GM06990 (cell line): ENCODE results near the gene ITIH1.
"Not testable (repeated sequence)": the region's sequence is repeated elsewhere in the genome, so short reads cannot be mapped to it uniquely, and the experiment has no call there.

Source experiments
- DNase-seq: peaks from one replicate; pipeline ENCODE4 v3.0.0-alpha.2; 2011; ENCODE audit not compliant: insufficient read length; ENCODE audit errors: extremely low read depth
- H3K27me3 ChIP-seq: replicated peaks from 2 replicates; pipeline ENCODE4 v1.6.0; 2011; ENCODE audit warnings: low read length; ENCODE audit not compliant: control insufficient read depth, insufficient read depth
- H3K36me3 ChIP-seq: 2 replicates; pipeline ENCODE4 v1.5.1; 2011; ENCODE audit warnings: low read length; ENCODE audit not compliant: control insufficient read depth, insufficient read depth
- H3K4me3 ChIP-seq: replicated peaks from 2 replicates; pipeline ENCODE4 v1.5.1; 2011; ENCODE audit warnings: low read depth, mild to moderate bottlenecking, control low read depth, low read length
- TF ChIP-seq, protein P1 (sequence below): IDR thresholded peaks from 2 replicates; pipeline ENCODE4 v1.5.1; 2011; ENCODE audit warnings: low read length, control low read depth, mild to moderate bottlenecking, inconsistent platforms; ENCODE audit not compliant: insufficient read depth, poor library complexity, severe bottlenecking

Gene ITIH1

GRCh38 chr3:52773361-52774065 lies 3.9 kb upstream of the ITIH1 start:
- Histone ChIP-seq H3K4me3 (no peak overlapping the region), H3K36me3 (no peaks in the 10 kb centered on the region), H3K27me3 (no peaks in the 10 kb centered on the region)
- DNase-seq: no peak
- TF ChIP-seq, protein P1, sequence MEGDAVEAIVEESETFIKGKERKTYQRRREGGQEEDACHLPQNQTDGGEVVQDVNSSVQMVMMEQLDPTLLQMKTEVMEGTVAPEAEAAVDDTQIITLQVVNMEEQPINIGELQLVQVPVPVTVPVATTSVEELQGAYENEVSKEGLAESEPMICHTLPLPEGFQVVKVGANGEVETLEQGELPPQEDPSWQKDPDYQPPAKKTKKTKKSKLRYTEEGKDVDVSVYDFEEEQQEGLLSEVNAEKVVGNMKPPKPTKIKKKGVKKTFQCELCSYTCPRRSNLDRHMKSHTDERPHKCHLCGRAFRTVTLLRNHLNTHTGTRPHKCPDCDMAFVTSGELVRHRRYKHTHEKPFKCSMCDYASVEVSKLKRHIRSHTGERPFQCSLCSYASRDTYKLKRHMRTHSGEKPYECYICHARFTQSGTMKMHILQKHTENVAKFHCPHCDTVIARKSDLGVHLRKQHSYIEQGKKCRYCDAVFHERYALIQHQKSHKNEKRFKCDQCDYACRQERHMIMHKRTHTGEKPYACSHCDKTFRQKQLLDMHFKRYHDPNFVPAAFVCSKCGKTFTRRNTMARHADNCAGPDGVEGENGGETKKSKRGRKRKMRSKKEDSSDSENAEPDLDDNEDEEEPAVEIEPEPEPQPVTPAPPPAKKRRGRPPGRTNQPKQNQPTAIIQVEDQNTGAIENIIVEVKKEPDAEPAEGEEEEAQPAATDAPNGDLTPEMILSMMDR: no peak

DNA sequence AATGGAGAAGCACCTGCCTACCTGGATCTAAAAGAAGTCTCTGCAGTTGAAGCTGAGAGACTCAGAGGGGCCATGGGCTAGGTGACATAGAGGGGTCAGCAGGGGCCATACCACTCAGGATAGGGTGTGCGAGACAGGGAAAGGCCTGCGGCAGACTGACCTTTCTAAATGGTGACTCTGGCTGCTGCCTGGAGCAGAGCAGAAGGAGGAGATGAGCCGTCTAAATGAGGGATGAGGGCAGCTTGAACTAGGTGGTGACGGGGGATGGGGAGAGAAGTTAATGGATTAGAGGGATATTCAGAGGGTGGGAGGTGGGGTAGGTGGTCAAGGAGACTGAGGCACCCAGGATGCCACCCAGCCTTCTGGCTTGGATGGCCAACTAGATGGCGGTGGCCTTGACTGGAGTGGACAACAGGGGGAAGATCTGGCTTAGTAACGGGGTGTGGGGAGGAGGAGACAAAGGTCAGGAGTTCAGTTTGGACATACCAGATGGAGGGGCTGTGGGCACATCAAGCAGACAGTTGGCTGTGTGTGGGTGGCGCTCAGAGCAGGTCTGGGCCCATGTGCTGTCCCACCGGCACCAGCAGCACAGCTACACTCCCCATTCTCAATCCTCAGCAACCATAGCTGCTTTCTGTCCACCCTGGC lies 3.2 kb upstream of the ITIH1 start:
- TF ChIP-seq, protein P1: no peak
- no peaks in the 10 kb centered on the region for H3K27me3 ChIP-seq
- no peak for DNase-seq
- no peak overlapping the region for H3K4me3 ChIP-seq
- H3K36me3 ChIP-seq: no peaks in the 10 kb centered on the region

DNA sequence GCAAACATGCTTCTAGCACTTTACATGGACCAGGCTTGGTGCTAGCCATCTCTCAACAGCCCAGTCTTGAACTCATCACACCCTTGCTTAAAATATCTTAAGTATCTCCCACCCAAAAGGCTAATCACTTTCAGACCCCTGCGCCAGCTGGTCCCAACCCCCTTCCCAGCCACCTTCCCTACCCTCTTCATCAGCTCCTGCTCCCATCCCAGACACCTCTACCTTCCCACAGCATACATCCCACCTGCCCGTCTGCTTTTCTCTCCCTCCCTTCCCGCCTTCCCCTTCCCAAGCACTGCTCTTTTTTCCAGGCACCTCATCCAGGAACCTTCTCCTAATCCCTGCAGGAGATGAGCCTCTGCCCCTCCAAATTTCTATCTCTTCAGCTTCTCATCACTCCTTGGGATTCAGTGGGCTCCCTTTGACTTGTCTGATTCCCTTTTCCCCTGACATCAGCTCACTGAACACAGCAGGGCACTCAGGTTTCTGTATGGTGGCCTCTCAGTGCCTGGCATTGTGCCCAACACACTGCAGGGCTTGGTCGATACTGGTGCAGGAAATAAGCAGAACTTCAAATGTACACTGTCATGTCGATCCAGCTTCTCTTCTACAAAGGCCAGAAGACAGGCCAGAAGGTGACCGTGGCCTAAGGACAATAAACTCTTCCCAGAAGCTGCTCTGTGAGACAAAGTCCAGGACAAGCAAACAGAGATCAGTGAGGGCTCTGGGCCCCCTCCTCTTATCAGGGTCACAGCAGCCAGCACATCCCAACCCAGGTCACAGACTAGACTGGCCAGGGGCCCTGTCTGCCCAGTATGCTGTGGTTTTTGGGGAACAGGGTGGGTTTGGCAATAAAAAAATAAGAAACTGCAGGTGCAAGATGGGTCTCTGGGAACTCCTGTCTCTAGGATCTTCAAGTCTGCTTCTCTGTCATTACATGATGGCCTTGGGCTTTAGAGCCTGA lies 2.2 kb upstream of the ITIH1 start:
- no peak for DNase-seq
- Histone ChIP-seq H3K36me3 (no peaks in the 10 kb centered on the region), H3K27me3 (no peaks in the 10 kb centered on the region), H3K4me3 (no peak overlapping the region)
- TF ChIP-seq, protein P1: no peak

DNA sequence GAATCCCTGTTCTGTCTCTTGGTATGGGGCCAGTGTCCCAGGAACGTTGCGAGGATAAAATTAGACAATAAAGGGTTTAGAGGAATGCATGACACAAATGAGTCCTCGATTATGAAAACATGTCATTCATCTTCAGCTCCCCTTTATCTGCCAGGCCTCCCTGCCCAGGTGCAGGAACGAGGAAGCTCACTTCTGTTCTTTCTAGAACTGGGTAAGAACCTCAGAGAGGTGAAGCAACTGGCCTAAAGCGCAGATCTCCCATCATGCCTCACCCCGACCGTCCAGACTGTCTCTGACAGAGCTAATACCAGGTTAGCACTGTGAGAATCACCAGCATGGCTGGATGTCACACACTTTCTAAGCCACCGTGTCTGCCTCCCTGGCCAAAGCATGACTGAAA lies 1.5 kb upstream of the ITIH1 start:
- Histone ChIP-seq H3K4me3 (no peak overlapping the region), H3K36me3 (no peaks in the 10 kb centered on the region), H3K27me3 (no peaks in the 10 kb centered on the region)
- TF ChIP-seq, protein P1: no peak
- no peak for DNase-seq

DNA sequence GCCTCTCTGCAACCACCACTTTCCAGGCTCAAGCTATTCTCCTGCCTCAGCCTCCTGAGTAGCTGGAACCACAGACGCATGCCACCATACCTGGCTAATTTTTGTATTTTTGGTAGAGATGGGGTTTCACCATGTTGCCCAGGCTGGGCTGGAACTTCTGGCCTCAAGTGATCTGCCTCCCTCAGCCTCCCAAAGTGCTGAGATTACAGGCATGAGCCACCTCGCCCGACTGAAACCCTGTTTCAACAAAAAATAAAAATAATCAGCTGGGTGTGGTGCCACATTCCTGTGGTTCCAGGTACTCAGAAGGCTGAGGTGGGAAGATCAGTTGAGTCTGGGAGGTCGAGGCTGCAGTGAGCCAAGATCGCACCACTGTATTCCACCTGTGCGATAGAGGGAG lies 913 bp upstream of the ITIH1 start:
- H3K4me3 ChIP-seq, DNase-seq, H3K36me3 ChIP-seq, H3K27me3 ChIP-seq: not testable (repeated sequence)
